Renal cortical epithelial cell (primary cell): Measurements from ENCODE around the gene PANX1. TPM values are rescaled to one million over a fixed set of nuclear protein-coding genes. Genes with fewer than 3 reads are reported as not detected.

ENCODE experiments used
- DNase-seq: peaks from one replicate; pipeline ENCODE4 v3.0.0-alpha.2; 2011; ENCODE audit warnings: low read depth
- total RNA-seq: library from RNA; depleted of rRNA; stranded (reverse); fragments of >200 nt; gene quantifications from 2 replicates; pipeline ENCODE4 v1.2.3, GENCODE V29; 2014

PANX1 gene
- total RNA-seq, 1 donor from 2014 or later, result 52.5 TPM

GRCh38 chr11:94129512-94130297, 1.1 kb downstream of the PANX1 start:
- no peak for DNase-seq

GRCh38 chr11:94130298-94131046, 1.8 kb downstream of the PANX1 start:
- peak; percentile 85 for DNase-seq

DNA sequence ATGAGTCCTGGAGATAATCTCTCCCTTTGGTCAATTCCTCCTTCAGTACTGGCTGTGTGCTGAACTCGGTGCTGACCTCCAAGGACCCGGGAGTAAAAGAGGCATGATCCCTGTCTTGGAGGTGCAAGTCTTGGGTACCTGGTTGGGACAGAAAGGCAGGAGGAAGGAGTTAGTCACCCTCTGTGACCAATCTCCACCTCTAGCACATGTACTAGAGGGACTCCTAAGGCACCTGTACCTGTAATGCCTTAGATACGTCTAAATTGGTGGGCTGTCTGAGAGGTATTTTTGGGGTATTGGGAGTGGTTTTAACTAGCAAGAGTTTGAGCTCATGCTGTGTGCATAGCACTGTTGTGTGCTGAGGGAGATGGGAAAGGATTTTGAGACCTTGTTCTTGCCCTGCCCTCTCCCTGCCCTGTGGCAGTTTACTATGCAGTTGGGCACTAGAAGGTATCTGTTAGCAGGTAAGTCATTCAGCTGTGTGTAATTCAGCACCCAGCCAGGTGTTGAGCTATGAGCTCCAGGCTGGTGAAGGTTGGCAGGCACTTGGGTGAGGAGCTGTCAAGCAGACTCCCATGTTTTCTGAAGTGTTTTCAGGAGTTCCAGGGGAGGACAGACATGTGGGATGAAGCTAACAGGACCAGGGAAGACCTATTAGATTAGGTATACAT, 2.5 kb downstream of the PANX1 start:
- DNase-seq, result no peak

GRCh38 chr11:94131718-94132115, 3.1 kb downstream of the PANX1 start:
- DNase-seq, result no peak

DNA sequence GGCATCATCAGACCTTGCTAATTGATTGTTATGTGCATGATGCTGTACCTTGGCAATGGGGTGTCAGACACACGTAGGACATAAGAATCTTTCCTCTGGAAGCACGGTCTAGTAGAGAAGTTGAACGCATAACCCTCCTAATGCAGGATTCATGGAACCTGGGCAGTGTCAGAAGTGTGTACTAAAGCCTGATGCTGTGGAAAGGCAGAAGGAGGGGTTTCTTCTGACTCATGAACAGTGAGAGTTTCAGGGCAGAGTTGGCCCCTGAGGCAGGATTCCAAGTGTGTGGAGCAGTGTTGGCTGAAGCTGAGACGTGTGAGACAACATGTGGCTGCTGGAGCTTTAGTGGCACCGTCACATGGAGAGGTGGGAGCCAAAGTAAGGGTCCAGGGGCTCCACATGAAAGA, 3.5 kb downstream of the PANX1 start:
- peak; percentile 83 for DNase-seq

DNA sequence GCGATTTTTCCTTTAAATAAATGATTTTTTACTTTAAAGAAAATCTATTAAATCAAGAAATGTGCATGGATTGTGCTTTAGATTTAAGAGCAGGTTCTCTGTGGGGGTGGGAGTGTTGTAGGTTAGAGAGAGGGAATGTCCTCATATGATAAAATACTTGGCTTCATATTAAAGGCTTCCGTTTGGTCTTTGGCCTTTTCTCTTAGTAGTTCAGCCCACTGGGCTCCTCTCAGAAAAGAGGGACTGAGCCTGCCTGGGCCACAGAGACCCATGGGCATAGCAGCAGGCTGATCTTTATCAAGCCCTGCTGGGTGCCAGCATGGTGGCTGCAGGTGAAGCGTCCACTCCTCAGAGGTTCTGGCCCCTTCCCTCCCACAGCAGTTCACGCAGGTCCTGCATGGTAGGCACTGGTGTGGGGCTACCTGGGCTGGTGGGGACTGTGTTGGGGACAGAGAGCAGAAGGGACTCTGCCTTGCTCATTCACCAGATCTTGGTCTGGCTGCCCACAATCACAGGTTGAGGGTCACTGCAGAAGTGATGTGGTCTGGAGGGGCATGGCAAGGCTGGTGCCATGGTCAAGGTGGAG, 4.3 kb downstream of the PANX1 start:
- no peak for DNase-seq

DNA sequence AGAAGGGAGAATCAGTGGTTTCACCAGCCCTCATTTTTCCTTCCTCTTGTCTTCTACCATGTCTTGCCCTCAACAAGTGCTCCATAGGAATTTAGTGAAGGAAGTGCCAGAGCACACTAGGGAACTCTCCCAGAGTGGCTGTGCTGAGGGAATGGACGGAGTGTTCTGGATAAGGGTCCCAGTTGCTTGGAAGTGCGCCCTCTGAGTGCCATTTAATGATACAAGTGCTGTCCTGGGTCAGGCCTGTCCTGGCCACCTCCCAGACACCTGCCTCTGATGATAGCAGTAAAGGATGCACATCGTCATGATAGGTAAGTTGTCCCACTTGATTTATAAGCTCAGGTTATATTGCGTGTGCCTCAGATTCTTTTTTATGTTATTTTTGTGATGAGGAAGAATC, 5.1 kb downstream of the PANX1 start:
- DNase-seq, result no peak

- DNase-seq, result peak; percentile 78
These were observed 6.2 kb downstream of the PANX1 start for GRCh38 chr11:94134651-94135512.

GRCh38 chr11:94139416-94139815, 10.8 kb downstream of the PANX1 start:
- no peak for DNase-seq

GRCh38 chr11:94140154-94140655, 11.6 kb downstream of the PANX1 start:
- no peak for DNase-seq

DNA sequence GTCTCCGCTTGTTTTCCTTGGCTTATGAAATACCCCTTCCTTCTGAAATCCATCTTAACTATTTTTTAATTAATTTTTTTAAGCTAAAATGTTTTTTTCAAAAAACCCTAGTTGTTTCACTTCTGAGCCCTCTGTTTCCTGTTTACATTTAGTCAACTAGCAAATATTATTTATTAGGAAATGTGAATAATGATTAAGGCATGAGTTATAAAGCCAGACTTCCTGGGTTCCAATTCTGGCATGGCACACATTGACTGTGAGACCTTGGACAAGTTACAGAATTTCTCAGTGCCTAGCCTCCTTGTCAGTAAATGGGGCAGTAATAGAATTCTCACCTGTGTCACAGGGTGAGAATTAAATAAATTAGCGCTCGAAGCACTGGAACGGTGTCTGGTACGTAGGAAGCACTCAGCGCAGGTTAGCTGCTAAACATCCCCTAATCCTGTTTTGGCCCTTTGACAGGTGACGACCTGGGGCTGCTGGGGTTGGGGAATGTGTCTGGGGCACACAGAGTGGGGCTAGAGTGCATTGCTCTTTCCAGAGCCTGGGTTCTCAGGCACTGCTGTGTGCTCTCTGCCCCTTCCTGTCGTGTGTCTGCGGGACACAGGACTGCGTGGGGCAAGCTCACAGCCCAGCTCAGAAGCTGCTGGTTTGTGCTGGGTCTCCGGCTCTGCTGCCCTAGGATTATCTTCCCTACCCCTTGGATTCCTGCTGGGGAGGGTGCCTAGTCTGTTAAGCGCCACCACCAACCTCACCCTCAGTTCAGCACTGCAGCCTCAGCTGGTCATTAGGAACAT, 13.1 kb downstream of the PANX1 start:
- no peak for DNase-seq

- DNase-seq, result no peak
These were observed 14.0 kb downstream of the PANX1 start for GRCh38 chr11:94142308-94143281.

DNA sequence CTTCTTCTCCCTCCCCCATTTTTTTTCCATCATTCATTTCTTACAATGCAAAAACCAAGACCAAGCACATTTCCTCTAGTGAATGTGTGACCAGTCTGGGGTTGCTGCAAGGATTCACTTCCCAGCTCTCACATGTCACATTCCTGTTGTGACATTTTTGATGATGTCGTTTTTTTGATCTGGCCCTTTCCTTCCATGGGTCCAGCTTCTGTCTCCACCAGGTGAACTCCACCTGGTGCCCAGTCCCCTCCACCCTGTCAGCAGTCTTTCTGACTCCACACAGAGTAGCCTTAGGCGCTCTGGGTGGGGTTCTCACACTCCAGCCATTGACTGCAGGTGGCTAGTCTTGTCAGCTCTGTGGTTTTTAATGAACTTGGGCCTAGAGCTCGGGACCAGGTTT, 15.6 kb downstream of the PANX1 start:
- DNase-seq, result no peak

DNA sequence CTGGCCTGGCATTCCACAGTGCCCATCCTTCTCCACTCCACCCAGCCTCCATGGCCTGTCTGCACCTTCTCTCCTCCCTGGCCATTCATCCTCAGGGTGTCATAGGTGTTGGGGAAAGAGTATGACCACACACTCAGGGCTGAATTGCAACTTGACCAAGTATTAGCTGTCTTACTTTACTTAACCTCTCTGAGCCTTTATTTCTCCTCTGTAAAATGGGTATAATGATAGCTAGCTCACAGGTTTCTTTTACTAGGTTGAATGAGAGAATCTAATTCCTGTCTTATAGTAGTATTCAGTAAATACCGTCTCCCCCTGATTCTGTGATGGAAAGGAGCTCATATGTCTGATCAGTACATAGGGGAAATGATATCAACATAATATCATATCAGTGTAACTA, 16.0 kb downstream of the PANX1 start:
- DNase-seq, result no peak

DNA sequence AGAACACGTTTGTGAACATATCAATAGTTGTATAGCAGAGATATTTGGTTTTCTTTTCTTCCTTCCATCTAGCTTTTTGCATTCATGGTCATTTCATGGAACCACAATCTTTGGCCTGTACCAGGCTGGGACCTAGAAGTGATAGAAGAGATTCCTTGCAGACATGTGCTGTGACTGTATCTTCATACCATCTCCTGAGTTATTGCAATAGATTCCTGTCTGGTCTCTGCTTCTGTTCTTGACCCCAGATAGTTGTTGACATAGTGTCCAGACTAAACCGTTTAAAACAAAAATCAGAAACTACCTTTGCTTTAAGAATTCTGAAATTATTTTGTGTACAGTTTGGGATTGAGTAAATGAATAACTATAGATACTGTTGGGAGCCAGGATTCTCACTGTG, 16.8 kb downstream of the PANX1 start:
- no peak for DNase-seq

- no peak for DNase-seq
These were observed 17.3 kb downstream of the PANX1 start for GRCh38 chr11:94145916-94146315.

GRCh38 chr11:94147433-94147845, 18.8 kb downstream of the PANX1 start:
- DNase-seq, result no peak

- no peak for DNase-seq
These were observed 19.5 kb downstream of the PANX1 start for GRCh38 chr11:94148189-94148588.

DNA sequence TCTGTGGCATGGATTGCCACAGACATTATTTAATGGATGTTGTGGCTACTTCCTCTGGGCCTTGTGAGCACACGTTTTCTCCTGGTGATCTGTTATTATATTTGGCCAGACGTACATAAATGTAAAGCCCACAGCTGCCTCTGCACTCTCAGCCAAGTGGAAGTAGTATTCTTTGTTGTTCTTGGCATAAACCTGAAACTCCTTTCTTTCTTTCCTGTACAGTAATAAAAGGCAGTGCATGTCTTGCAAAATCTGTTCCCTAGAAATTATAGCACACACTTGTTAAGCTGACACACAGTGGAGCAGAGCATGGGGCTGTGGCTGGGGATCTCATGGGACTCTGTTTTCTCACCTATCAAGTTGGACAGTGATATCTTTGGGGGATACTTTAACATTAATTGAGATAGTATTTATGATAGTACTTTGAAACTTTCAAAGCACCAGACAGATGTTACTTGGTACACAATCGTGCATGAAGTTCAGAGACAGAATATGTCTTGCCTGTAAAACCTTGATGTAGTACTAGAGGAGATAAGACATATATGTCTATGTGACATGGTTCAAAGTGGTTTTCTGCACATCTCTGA, 20.9 kb downstream of the PANX1 start:
- DNase-seq, result no peak
